BLaER1 (cell line): ENCODE results near the gene POU4F3.

Experiments
- H3K27ac ChIP-seq: shearing (Covaris generic); formaldehyde crosslinking; 2 replicates; pipeline ENCODE4 v1.8.1; 2022
- H3K27me3 ChIP-seq: shearing (Covaris generic); formaldehyde crosslinking; 2 replicates; pipeline ENCODE4 v1.8.1; 2022
- H3K36me3 ChIP-seq: shearing (Covaris generic); formaldehyde crosslinking; 2 replicates; pipeline ENCODE4 v1.8.1; 2022
- H3K4me1 ChIP-seq: shearing (Covaris generic); formaldehyde crosslinking; 2 replicates; pipeline ENCODE4 v1.8.1; 2022
- H3K4me2 ChIP-seq: shearing (Covaris generic); formaldehyde crosslinking; 2 replicates; pipeline ENCODE4 v1.8.1; 2022
- H3K4me3 ChIP-seq: shearing (Covaris generic); formaldehyde crosslinking; 2 replicates; pipeline ENCODE4 v1.8.1; 2022
- H3K9ac ChIP-seq: shearing (Covaris generic); formaldehyde crosslinking; 2 replicates; pipeline ENCODE4 v1.8.1; 2022
- H3K9me3 ChIP-seq: shearing (Covaris generic); formaldehyde crosslinking; 2 replicates; pipeline ENCODE4 v1.8.1; 2022
- H4K20me1 ChIP-seq: shearing (Covaris generic); formaldehyde crosslinking; 2 replicates; pipeline ENCODE4 v1.8.1; 2022
- Cebpa-rat ChIP-seq: shearing (Covaris generic); IDR thresholded peaks from 2 replicates; pipeline ENCODE4 v1.8.1; 2022

POU4F3 gene

DNA sequence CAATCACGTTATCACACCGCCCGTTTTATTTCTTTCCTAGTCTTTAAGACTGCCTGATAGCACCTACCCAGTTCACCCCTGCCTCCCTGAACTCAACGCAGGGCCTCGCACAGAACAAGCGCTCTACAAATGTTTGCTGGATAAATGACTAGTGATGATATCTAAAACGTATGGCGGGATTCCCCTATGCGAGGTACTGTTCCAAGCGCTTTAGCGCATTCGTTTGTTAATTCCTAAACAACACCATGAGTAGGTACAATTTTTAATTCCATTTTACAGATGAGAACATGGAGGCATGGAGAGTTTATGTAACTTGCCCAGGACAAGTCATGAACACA, 6.6 kb downstream of the POU4F3 start:
- H3K9me3 ChIP-seq: peaks cover 11% of the 10 kb centered on the region
- H3K4me1 ChIP-seq: no peaks in the 10 kb centered on the region
- H4K20me1 ChIP-seq: no peaks in the 10 kb centered on the region; the same call in 1 of the 2 replicates
- H3K9ac ChIP-seq: no peak overlapping the region
- H3K27ac ChIP-seq: no peak overlapping the region
- no peak overlapping the region for H3K4me2 ChIP-seq
- H3K4me3 ChIP-seq: no peak overlapping the region
- no peaks in the 10 kb centered on the region for H3K36me3 ChIP-seq
- no peak for TF ChIP-seq Cebpa-rat
- H3K27me3 ChIP-seq: peaks cover 54% of the 10 kb centered on the region

DNA sequence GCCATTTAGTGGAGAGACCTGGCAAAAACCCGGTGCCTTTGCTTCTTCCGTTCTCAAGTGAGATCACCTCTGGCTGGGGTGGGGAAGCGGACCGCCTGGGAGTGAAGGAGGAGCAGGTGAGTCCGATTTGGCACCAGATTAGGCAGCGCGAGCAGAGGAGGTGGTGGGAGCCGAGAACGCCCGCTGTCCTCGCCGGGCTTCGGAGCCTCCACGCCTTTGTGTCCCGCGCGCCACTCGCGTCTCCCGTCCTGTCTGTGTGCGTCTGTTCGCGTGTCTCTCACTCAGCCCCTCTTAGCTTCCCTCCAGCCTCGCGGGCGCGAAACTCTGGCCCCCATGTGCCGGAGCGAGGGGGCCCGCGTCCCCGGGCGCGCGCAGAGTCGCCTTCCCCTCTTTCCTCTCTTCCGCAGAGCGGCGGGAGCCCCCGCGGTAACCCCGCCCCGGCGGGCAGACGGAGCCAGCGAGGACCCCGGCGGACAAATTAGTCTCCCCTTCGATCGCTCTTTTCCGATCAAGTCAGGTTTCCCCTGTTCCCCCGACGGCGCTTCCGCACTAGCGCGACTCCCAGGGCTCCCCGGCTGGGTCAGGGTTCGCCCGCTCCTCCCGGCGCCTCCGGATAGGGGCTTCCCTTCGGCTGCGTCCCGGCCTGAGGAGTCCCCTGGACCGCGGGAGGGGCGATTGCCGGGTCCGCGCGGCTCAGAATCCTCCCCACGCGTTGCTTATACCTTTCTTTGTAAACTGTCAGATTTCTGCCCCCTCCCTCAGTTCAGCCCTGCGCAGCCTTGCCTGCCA, 7.1 kb downstream of the POU4F3 start:
- Histone ChIP-seq H3K4me2 (no peak overlapping the region), H3K36me3 (no peaks in the 10 kb centered on the region), H3K9me3 (peaks cover 8% of the 10 kb centered on the region), H3K27ac (no peak overlapping the region), H4K20me1 (no peaks in the 10 kb centered on the region; the same call in 1 of the 2 replicates), H3K9ac (no peak overlapping the region), H3K4me3 (no peak overlapping the region), H3K27me3 (peaks cover 48% of the 10 kb centered on the region), H3K4me1 (no peaks in the 10 kb centered on the region)
- no peak for TF ChIP-seq Cebpa-rat

DNA sequence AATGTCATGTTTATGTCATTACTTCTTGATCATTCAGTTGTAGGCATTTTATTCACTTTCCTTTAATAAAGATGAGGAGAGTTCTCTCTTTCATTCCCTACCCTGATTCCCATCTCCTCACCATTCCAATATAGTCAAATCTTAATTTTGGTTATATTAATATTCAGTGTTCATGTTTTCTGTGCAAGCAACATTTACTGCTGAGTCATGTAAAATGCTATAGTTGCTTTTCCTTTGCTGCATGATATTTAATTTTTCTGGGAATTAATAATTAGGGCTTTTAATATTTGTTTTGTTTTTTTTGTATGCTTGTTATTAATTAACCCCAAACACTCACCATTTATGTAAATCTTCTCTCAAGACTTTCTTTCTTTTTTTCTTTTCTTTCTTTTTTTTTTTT, 18.5 kb downstream of the POU4F3 start:
- TF ChIP-seq Cebpa-rat: no peak
- Histone ChIP-seq H3K4me3 (no peak overlapping the region), H4K20me1 (no peaks in the 10 kb centered on the region), H3K27ac (no peak overlapping the region), H3K27me3 (no peaks in the 10 kb centered on the region), H3K36me3 (no peaks in the 10 kb centered on the region), H3K4me1 (no peaks in the 10 kb centered on the region), H3K9me3 (no peaks in the 10 kb centered on the region), H3K9ac (no peak overlapping the region), H3K4me2 (no peak overlapping the region)

DNA sequence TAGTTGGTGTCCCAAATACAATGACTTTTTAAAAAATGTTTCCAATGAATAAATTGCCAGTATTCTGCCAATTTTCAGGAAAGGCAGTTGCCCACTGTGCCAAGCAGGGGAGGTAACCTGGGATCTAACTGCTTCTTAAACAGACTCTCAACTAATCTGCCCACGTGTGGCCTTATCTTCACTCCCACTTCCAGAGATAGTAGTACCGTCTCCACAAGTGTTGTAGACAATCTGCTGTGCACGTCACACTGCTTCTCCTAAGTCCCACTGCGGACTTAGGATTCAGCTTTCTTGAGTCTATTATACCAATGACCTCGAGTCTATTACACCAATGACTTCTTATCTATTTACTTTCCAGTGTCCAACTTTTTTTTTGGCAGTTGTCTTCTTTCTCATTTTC, 21.2 kb downstream of the POU4F3 start:
- no peak overlapping the region for H3K9ac ChIP-seq
- H3K36me3 ChIP-seq: no peaks in the 10 kb centered on the region
- H4K20me1 ChIP-seq: no peaks in the 10 kb centered on the region
- no peaks in the 10 kb centered on the region for H3K9me3 ChIP-seq
- no peak overlapping the region for H3K4me2 ChIP-seq
- TF ChIP-seq Cebpa-rat: no peak
- no peaks in the 10 kb centered on the region for H3K27me3 ChIP-seq
- H3K4me3 ChIP-seq: no peak overlapping the region
- H3K27ac ChIP-seq: no peak overlapping the region
- H3K4me1 ChIP-seq: peaks cover 14% of the 10 kb centered on the region

DNA sequence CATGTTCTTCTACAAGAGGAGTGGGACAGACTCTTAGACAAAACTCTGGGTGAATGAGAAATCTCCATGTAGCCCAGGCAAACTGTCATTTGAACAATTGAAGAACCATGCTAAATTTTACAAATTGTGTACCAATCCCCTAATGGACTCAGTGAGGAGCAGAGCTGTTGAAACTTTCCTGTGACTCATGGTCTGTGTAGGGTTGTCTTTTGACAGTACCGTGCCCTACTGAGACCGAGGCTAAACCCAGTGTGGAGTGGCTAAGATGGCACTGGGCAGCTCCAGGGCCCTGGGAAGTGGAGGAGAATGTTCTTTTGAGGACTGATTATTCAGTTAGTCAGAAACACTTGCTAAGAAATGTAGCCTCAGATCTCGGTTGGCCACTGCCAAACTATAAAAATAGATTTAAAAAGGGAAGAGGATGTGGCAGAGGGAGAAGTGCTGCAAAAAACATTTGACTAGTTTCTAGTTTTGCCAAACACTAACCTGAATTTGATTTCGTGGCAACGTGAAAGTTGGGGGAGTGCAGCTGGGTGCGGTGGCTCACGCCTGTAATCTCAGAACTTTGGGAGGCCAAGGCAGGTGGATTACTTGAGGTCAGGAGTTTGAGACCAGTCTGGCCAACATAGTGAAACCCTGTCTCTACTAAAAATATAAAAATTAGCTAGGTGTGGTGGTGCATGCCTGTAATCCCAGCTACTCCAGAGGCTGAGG, 24.7 kb downstream of the POU4F3 start:
- no peak overlapping the region; the same call in 1 of the 2 replicates for H3K27ac ChIP-seq
- peaks cover 14% of the 10 kb centered on the region for H3K4me1 ChIP-seq
- no peaks in the 10 kb centered on the region for H4K20me1 ChIP-seq
- H3K36me3 ChIP-seq: no peaks in the 10 kb centered on the region
- H3K27me3 ChIP-seq: no peaks in the 10 kb centered on the region
- no peak overlapping the region for H3K9ac ChIP-seq
- TF ChIP-seq Cebpa-rat: no peak
- H3K4me2 ChIP-seq: peak overlapping the region; percentile 49
- H3K9me3 ChIP-seq: no peaks in the 10 kb centered on the region
- H3K4me3 ChIP-seq: no peak overlapping the region

DNA sequence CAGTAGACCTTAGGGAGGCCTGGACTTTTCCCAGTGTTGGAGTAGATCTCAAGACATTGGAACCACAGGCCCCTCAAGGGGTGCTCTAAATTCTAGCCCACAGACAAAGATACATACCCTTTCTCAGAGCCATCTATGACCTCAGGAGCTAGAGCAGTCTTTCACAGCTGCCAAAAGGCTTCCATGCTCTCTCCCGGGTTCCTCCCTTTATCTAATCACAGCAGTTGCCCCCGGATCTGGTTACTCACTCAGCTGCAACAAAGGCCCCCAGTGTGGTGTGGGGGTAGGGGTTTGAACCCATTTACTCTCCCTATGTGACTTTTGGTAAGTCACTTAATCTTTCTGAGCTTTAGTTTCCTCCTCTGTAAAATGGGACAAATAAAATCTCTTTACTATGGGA, 27.0 kb downstream of the POU4F3 start:
- H3K4me1 ChIP-seq: peaks cover 14% of the 10 kb centered on the region
- no peak overlapping the region for H3K27ac ChIP-seq
- H3K9ac ChIP-seq: no peak overlapping the region
- H3K9me3 ChIP-seq: no peaks in the 10 kb centered on the region
- H3K4me2 ChIP-seq: no peak overlapping the region
- no peaks in the 10 kb centered on the region for H3K36me3 ChIP-seq
- no peak for TF ChIP-seq Cebpa-rat
- no peaks in the 10 kb centered on the region for H3K27me3 ChIP-seq
- no peak overlapping the region for H3K4me3 ChIP-seq
- H4K20me1 ChIP-seq: no peaks in the 10 kb centered on the region

DNA sequence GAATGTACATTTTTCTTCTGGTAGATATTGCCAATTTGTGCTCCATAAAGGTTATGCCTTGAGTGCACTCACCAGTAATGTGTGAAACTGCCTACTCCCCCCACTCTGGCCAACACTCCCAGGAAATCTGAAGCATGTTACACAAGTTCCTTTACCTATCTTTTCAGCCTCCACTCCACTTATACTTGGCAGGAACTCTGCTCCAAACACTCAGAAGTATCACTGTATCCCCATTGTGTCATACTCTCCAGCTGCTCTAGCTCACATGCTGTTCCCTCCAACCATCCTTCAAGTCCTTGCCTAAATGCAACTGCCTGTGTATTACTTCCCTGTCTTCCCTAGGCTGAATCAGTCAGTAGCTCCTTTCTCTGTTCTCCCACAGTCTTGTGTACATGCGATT, 28.3 kb downstream of the POU4F3 start:
- H3K4me3 ChIP-seq: no peak overlapping the region
- no peaks in the 10 kb centered on the region for H4K20me1 ChIP-seq
- TF ChIP-seq Cebpa-rat: no peak
- no peak overlapping the region for H3K9ac ChIP-seq
- H3K27ac ChIP-seq: no peak overlapping the region
- H3K4me1 ChIP-seq: peaks cover 14% of the 10 kb centered on the region
- H3K36me3 ChIP-seq: no peaks in the 10 kb centered on the region
- no peaks in the 10 kb centered on the region for H3K9me3 ChIP-seq
- H3K27me3 ChIP-seq: no peaks in the 10 kb centered on the region
- no peak overlapping the region for H3K4me2 ChIP-seq

DNA sequence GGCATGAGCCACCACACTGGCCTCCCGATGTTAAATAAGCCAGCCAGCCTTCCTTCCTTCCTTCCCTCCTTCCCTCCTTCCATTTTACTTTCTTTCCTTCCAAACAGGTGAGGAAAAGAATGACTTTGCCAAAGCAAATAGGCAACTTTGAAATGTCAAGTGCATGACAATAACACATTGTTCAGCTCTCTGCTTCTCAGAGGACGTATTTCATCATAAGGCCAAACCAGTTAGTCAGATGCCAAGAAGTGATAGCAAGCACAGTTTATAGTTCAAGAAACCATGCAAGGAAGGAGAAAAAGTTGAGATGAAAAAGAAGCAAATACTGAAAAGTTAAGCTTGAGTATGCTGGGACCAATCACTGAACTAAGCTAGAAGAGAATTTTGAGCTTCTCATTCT, 29.5 kb downstream of the POU4F3 start:
- Histone ChIP-seq H3K4me1 (peaks cover 9% of the 10 kb centered on the region), H3K9ac (no peak overlapping the region), H3K4me3 (no peak overlapping the region), H3K9me3 (no peaks in the 10 kb centered on the region), H3K27ac (no peak overlapping the region), H3K36me3 (no peaks in the 10 kb centered on the region), H3K4me2 (no peak overlapping the region), H3K27me3 (no peaks in the 10 kb centered on the region), H4K20me1 (no peaks in the 10 kb centered on the region)
- TF ChIP-seq Cebpa-rat: no peak

DNA sequence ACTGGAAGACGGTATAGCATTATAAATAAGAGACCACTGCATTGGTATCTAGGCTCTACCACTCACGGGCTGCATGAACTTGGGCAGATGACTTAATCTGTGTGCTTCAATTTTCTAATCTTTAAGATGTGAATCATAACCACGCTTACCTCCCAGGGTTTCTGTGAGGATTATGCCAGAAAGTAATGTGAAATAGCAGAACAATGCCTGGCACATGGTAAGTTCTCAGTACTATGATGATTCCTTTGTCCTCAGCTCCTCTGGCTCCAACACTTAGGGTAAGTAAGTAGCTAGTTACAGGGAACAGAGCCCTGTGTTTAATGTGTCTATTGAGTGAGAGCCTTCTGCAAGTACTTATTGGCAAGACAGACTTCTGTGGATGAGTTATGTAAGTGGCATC, 31.1 kb downstream of the POU4F3 start:
- no peaks in the 10 kb centered on the region for H4K20me1 ChIP-seq
- H3K4me2 ChIP-seq: no peak overlapping the region
- no peak overlapping the region for H3K27ac ChIP-seq
- H3K36me3 ChIP-seq: no peaks in the 10 kb centered on the region
- no peak overlapping the region for H3K4me3 ChIP-seq
- no peaks in the 10 kb centered on the region for H3K4me1 ChIP-seq
- TF ChIP-seq Cebpa-rat: no peak
- no peaks in the 10 kb centered on the region for H3K9me3 ChIP-seq
- no peak overlapping the region for H3K9ac ChIP-seq
- H3K27me3 ChIP-seq: no peaks in the 10 kb centered on the region

DNA sequence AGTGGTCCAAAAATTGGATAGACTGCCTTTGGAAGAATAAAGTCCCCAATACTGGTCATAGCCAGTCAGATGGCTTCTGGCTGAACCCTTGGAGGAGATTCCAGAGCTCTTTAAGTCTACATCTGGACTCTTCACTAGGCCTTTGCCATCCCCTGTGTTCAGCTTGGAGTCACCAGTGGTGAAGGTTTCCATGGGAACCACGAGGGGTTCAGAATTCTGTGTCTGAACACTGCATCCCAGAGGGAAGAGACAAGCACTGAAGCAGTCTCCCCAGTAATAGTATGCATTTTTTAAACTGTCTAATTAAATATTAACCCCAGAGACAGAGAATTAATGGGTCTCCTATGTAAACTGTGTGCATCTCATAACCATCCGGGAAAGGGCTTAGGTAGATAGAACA, 38.2 kb downstream of the POU4F3 start:
- Histone ChIP-seq H3K36me3 (no peaks in the 10 kb centered on the region), H3K4me2 (no peak overlapping the region), H4K20me1 (no peaks in the 10 kb centered on the region), H3K9ac (no peak overlapping the region), H3K27ac (no peak overlapping the region), H3K4me3 (no peak overlapping the region), H3K9me3 (no peaks in the 10 kb centered on the region), H3K27me3 (no peaks in the 10 kb centered on the region), H3K4me1 (no peaks in the 10 kb centered on the region)
- no peak for TF ChIP-seq Cebpa-rat
